ENCODE data around the gene TIMM17B.
"Not testable (repeated sequence)": the region's sequence is repeated elsewhere in the genome, so short reads cannot be mapped to it uniquely, and the experiment has no call there.

The TIMM17B gene

GRCh38 chrX:48864210-48864609, 33.4 kb downstream of the TIMM17B start:
- no peak overlapping the region for H3K27ac ChIP-seq
- TF ChIP-seq CTCF (IDR thresholded peaks at IDR 0.05) (no peak), ZFX (IDR thresholded peaks at IDR 0.05; ENCODE audit: borderline replicate concordance) (no peak)

DNA sequence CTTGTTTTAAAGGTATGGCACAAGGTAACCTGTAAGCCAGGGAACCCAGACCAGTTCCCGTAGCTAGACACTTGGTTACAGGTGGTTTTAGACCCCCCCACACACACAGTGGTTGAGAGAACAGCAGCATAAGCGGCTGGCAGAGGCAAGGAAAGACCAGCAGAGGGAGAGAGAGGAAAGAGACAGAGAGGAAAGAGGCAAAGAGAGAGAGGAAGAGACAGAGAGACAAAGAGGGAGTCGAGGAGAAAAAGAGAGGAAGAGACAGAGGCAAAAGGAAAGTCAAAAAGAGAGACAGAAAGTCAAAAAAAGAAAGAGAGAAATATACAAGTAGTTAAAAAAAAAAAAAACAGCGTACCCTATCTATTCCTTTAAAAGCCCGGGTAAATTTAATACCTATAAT, 42.7 kb downstream of the TIMM17B start:
- no peak overlapping the region for H3K27ac ChIP-seq
- TF ChIP-seq CTCF (IDR thresholded peaks at IDR 0.05) (no peak), ZFX (IDR thresholded peaks at IDR 0.05; ENCODE audit: borderline replicate concordance) (no peak)

DNA sequence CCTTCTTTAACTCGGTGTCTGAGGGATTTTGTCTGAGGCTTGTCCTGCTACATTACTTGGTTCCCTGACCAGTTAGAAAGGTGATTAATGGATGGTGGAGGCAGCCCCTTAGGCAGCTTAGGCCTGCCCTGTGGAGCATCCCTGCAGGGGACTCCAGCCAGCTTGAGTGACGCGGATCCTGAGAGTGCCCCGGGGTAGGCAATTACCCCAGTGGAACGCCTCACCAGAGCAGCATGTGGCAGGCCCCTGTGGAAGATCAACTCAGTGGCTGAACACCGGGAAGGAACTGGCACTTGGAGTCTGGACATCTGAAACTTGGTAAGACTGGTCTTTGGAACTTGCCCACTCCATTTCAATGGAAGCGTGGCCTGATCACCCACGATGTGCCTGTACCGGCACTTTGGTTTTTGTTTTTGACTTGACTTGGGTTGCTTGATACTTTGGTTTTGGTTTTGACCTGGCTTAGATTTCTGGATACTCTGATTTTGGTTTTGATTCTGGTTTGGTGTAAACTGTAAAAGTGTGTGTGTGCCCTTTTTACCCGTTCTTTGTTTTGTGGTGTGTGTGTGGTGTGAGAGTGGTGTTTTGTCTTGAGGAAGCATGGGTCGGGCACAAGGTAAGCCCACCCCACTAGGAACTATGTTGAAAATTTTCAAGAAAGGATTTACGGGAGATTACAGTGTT, 43.3 kb downstream of the TIMM17B start:
- H3K27ac ChIP-seq, result not testable (repeated sequence)

DNA sequence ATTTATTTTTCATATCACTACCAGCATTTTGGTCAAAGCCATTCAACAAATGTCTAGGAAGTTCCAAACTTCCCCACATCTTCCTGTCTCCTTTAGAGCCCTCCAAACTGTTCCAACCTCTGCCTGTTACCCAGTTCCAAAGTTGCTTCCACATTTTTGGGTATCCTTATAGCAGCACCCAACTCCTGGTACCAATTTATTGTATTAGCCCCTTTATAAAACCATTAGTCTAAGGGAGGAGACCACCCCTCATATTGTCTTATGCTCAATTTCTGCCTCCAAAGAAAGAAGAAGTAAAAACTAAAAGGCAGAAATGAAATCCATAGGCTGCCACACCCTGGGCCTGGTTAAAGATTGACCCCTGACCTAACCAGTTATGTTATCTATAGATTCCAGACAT, 44.1 kb downstream of the TIMM17B start:
- not testable (repeated sequence) for H3K27ac ChIP-seq

DNA sequence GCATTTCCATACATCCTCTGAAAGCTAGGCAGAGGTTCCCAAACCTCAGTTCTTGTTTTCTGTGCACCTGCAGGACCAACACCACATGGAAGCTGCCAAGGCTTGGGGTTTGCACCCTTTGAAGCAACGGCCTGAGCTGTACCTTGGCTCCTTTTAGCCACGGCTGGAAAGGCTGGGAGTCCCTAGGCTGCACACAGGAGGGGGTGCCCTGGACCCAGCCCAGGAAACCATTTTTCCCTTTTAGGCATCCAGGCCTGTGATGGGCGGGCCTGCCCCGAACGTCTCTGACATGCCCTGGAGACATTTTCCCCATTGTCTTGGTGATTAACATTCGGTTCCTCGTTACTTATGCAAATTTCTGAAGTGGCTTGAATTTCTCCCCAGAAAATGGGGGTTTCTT, 44.7 kb downstream of the TIMM17B start:
- no peak for TF ChIP-seq CTCF (IDR thresholded peaks at IDR 0.05)
- TF ChIP-seq ZFX (IDR thresholded peaks at IDR 0.05; ENCODE audit: borderline replicate concordance), result no peak
- H3K27ac ChIP-seq, result no peak overlapping the region

DNA sequence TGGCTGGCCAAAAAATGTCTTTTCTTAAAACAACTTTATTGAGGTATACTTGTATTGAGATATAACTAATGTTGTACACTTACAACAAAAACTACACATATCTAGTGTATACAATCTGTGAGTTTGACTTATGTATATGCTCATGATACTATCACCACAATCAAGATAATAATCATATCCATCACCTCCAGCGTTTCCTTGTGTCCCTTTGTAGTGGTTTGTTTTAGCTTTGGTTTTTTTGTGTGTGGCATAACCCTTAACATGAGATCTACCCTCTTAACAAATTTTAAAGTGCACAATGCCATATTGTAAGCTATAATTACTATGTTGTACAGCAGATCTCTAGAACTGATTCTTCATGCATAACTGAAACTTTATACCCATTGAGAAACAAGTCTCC, 48.7 kb downstream of the TIMM17B start:
- H3K27ac ChIP-seq, result no peak overlapping the region
- TF ChIP-seq CTCF (IDR thresholded peaks at IDR 0.05) (no peak), ZFX (IDR thresholded peaks at IDR 0.05; ENCODE audit: borderline replicate concordance) (no peak)

Measured in 22Rv1 (cell line).